ENCODE data around the gene ZSCAN4. TPM values are rescaled to one million over a fixed set of nuclear protein-coding genes. Genes with fewer than 3 reads are reported as not detected.
A peak's percentile ranks its signal among the peaks of the same experiment; 100 is the strongest.

Gene ZSCAN4, protein sequence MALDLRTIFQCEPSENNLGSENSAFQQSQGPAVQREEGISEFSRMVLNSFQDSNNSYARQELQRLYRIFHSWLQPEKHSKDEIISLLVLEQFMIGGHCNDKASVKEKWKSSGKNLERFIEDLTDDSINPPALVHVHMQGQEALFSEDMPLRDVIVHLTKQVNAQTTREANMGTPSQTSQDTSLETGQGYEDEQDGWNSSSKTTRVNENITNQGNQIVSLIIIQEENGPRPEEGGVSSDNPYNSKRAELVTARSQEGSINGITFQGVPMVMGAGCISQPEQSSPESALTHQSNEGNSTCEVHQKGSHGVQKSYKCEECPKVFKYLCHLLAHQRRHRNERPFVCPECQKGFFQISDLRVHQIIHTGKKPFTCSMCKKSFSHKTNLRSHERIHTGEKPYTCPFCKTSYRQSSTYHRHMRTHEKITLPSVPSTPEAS
- total RNA-seq (not detected), polyA plus RNA-seq (ENCODE audit: insufficient read length in 2 of 2) (under 1 TPM in 1 of 2 donors, not detected in 1; 0.17 TPM)
- long read RNA-seq, donor 1, partial matches to known transcripts, result 0 of 1 reads
- long read RNA-seq, donor 1, other reads (novel, unspliced or antisense), result 0 of 1 reads
- long read RNA-seq, donor 2, result 0 reads
- long read RNA-seq, donor 3, result 0 reads
- long read RNA-seq, donor 4, result 0 reads

- H3K27me3 ChIP-seq (ENCODE audit: control insufficient read depth, insufficient read depth, low read length), result no peaks in the 10 kb centered on the region
- whole genome bisulfite sequencing (ENCODE audit: insufficient coverage), result 100% methylated on average over 1 of the region's 2 CpGs
- H3K27ac ChIP-seq (ENCODE audit: low read depth, low read length), result no peak within 1 kb of the TSS
- H3K9me3 ChIP-seq (ENCODE audit: control insufficient read depth, insufficient read depth, low read length), result no peaks in the 10 kb centered on the region
- no peaks in the 10 kb centered on the region for H3K36me3 ChIP-seq (ENCODE audit: control insufficient read depth, insufficient read depth, low read length)
- no peak within 1 kb of the TSS for H3K4me3 ChIP-seq (ENCODE audit: low read depth, low read length)
- peaks cover 11% of the 10 kb centered on the region for H3K4me1 ChIP-seq (ENCODE audit: control insufficient read depth, insufficient read depth, low read length)
- DNase-seq (ENCODE audit: low read depth in 4 of 6, low spot score in 6 of 6), result no peak
Observed at GRCh38 chr19:57668635-57669034, at the start of gene ZSCAN4. Gene ZSCAN4, plus strand, starts transcription at chr19:57668935. Its CDS starts 7,211 bp downstream, at chr19:57676146.

- 97% methylated on average over 3 of the region's 10 CpGs for WGBS (ENCODE audit: insufficient coverage)
- H3K4me3 ChIP-seq (ENCODE audit: low read depth, low read length), result no peak overlapping the region
Observed at GRCh38 chr19:57620673-57621348, 47.9 kb upstream of the ZSCAN4 start.

GRCh38 chr19:57623091-57623490, 45.6 kb upstream of the ZSCAN4 start:
- Histone ChIP-seq H3K4me1 (ENCODE audit: control insufficient read depth, insufficient read depth, low read length) (no peaks in the 10 kb centered on the region), H3K36me3 (ENCODE audit: control insufficient read depth, insufficient read depth, low read length) (peaks cover 49% of the 10 kb centered on the region), H3K27me3 (ENCODE audit: control insufficient read depth, insufficient read depth, low read length) (no peaks in the 10 kb centered on the region), H3K4me3 (ENCODE audit: low read depth, low read length) (no peak overlapping the region), H3K9me3 (ENCODE audit: control insufficient read depth, insufficient read depth, low read length) (peaks cover 12% of the 10 kb centered on the region), H3K27ac (ENCODE audit: low read depth, low read length) (no peak overlapping the region)
- DNase-seq (ENCODE audit: low read depth in 4 of 6, low spot score in 6 of 6), result no peak

More at GRCh38 chr19:57620673-57621348, 47.9 kb upstream of the ZSCAN4 start:
- DNase-seq (ENCODE audit: low read depth in 4 of 6, low spot score in 6 of 6), result no peak
- Histone ChIP-seq H3K9me3 (ENCODE audit: control insufficient read depth, insufficient read depth, low read length) (peaks cover 13% of the 10 kb centered on the region), H3K36me3 (ENCODE audit: control insufficient read depth, insufficient read depth, low read length) (peaks cover 58% of the 10 kb centered on the region), H3K4me1 (ENCODE audit: control insufficient read depth, insufficient read depth, low read length) (peaks cover 2% of the 10 kb centered on the region), H3K27me3 (ENCODE audit: control insufficient read depth, insufficient read depth, low read length) (no peaks in the 10 kb centered on the region), H3K27ac (ENCODE audit: low read depth, low read length) (no peak overlapping the region)

GRCh38 chr19:57632987-57633831, 35.5 kb upstream of the ZSCAN4 start, which contains the start of gene ZNF211:
Gene ZNF211, plus strand, starts transcription at chr19:57633168. Its CDS starts 179 bp downstream, at chr19:57633347.
- H3K9me3 ChIP-seq (ENCODE audit: control insufficient read depth, insufficient read depth, low read length), result peaks cover 1% of the 10 kb centered on the region
- WGBS (ENCODE audit: insufficient coverage), result under 1% methylated on average over 59 of the region's 59 CpGs
- peaks cover 16% of the 10 kb centered on the region for H3K36me3 ChIP-seq (ENCODE audit: control insufficient read depth, insufficient read depth, low read length)
- peak within 1 kb of the TSS; percentile 76 for H3K4me3 ChIP-seq (ENCODE audit: low read depth, low read length)
- H3K4me1 ChIP-seq (ENCODE audit: control insufficient read depth, insufficient read depth, low read length), result peaks cover 12% of the 10 kb centered on the region
- peak within 1 kb of the TSS; percentile 70 for H3K27ac ChIP-seq (ENCODE audit: low read depth, low read length)
- DNase-seq (ENCODE audit: low read depth in 4 of 6, low spot score in 6 of 6), result peak; percentile 90 to 99 (median 96)
- H3K27me3 ChIP-seq (ENCODE audit: control insufficient read depth, insufficient read depth, low read length), result no peaks in the 10 kb centered on the region

- no peak overlapping the region for H3K27ac ChIP-seq (ENCODE audit: low read depth, low read length)
- peaks cover 1% of the 10 kb centered on the region for H3K9me3 ChIP-seq (ENCODE audit: control insufficient read depth, insufficient read depth, low read length)
- DNase-seq (ENCODE audit: low read depth in 4 of 6, low spot score in 6 of 6), result no peak
- peak overlapping the region; percentile 76 for H3K4me3 ChIP-seq (ENCODE audit: low read depth, low read length)
- WGBS (ENCODE audit: insufficient coverage), result 54% methylated on average over 5 of the region's 6 CpGs
- no peaks in the 10 kb centered on the region for H3K27me3 ChIP-seq (ENCODE audit: control insufficient read depth, insufficient read depth, low read length)
- H3K36me3 ChIP-seq (ENCODE audit: control insufficient read depth, insufficient read depth, low read length), result peaks cover 16% of the 10 kb centered on the region
- peaks cover 12% of the 10 kb centered on the region for H3K4me1 ChIP-seq (ENCODE audit: control insufficient read depth, insufficient read depth, low read length)
Observed at GRCh38 chr19:57633832-57634131, 35.0 kb upstream of the ZSCAN4 start.

- no peak for DNase-seq (ENCODE audit: low read depth in 4 of 6, low spot score in 6 of 6)
- Histone ChIP-seq H3K9me3 (ENCODE audit: control insufficient read depth, insufficient read depth, low read length) (peaks cover 1% of the 10 kb centered on the region), H3K4me3 (ENCODE audit: low read depth, low read length) (no peak overlapping the region), H3K4me1 (ENCODE audit: control insufficient read depth, insufficient read depth, low read length) (peaks cover 12% of the 10 kb centered on the region), H3K27me3 (ENCODE audit: control insufficient read depth, insufficient read depth, low read length) (no peaks in the 10 kb centered on the region), H3K36me3 (ENCODE audit: control insufficient read depth, insufficient read depth, low read length) (peaks cover 38% of the 10 kb centered on the region), H3K27ac (ENCODE audit: low read depth, low read length) (no peak overlapping the region)
- WGBS (ENCODE audit: insufficient coverage), result 100% methylated on average over 1 of the region's 4 CpGs
Observed at GRCh38 chr19:57637379-57637778, 31.4 kb upstream of the ZSCAN4 start.

GRCh38 chr19:57641715-57642234, 27.0 kb upstream of the ZSCAN4 start:
- no peaks in the 10 kb centered on the region for H3K9me3 ChIP-seq (ENCODE audit: control insufficient read depth, insufficient read depth, low read length)
- no peak overlapping the region for H3K27ac ChIP-seq (ENCODE audit: low read depth, low read length)
- peaks cover 40% of the 10 kb centered on the region for H3K36me3 ChIP-seq (ENCODE audit: control insufficient read depth, insufficient read depth, low read length)
- no CpG with 5 or more reads among the region's 4 CpGs for WGBS (ENCODE audit: insufficient coverage)
- no peaks in the 10 kb centered on the region for H3K4me1 ChIP-seq (ENCODE audit: control insufficient read depth, insufficient read depth, low read length)
- no peak overlapping the region for H3K4me3 ChIP-seq (ENCODE audit: low read depth, low read length)
- DNase-seq (ENCODE audit: low read depth in 4 of 6, low spot score in 6 of 6), result no peak
- H3K27me3 ChIP-seq (ENCODE audit: control insufficient read depth, insufficient read depth, low read length), result no peaks in the 10 kb centered on the region

DNA sequence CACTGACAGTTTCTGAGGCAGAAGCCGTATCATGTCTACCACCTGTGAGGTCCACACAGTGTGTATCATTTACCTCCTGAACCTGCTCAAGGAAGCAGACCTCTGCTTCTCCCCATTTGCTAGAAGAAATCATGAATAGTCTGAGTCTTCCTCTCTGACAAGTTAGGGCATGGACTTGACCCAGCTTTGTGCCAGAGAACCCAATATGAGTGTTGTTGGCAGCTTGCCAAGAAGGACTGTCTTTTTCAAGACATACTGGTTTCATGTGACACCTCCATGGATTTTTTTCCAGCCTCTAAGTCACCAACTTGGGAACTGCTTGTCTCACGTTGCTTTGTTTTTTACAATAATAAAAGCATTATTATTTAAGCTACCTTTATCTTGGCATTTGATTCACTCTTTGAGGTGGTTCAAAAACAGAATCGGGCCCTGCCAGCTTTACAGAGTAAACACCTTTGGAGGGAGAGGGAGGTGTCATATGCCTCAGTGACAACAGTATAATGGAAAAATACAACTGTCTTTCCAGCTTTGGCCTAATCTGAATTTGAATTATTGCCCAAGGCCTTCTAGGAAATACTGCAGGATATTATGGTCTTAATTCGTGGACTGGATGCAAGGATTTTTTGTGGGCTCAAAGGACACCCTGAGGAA, 26.2 kb upstream of the ZSCAN4 start:
- no peak overlapping the region for H3K4me3 ChIP-seq (ENCODE audit: low read depth, low read length)
- peaks cover 37% of the 10 kb centered on the region for H3K36me3 ChIP-seq (ENCODE audit: control insufficient read depth, insufficient read depth, low read length)
- no peaks in the 10 kb centered on the region for H3K4me1 ChIP-seq (ENCODE audit: control insufficient read depth, insufficient read depth, low read length)
- DNase-seq (ENCODE audit: low read depth in 4 of 6, low spot score in 6 of 6), result peak in 1 of 6 donors; percentile 9
- no peaks in the 10 kb centered on the region for H3K27me3 ChIP-seq (ENCODE audit: control insufficient read depth, insufficient read depth, low read length)
- no peaks in the 10 kb centered on the region for H3K9me3 ChIP-seq (ENCODE audit: control insufficient read depth, insufficient read depth, low read length)
- no peak overlapping the region for H3K27ac ChIP-seq (ENCODE audit: low read depth, low read length)
- WGBS (ENCODE audit: insufficient coverage), result 86% methylated on average over 2 of the region's 4 CpGs

DNA sequence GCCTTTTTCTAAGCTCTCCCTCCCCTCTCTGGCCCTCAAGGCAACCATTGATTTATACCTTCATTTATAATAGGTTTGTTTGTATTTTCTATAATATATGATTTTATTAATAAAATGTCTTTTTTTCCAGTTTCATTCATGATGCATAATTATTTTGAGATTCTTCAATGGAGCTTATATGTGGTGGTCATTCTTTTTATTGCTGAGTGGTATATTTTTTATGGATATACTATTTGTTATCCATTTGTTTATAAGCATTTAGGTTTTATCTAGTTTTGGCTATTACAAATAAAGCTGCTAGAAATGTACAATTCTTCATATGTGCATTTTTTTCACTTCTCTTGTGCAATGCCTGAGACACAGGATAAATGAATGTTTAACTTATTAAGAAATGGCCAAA, 25.0 kb upstream of the ZSCAN4 start:
- Histone ChIP-seq H3K27ac (ENCODE audit: low read depth, low read length) (no peak overlapping the region), H3K4me1 (ENCODE audit: control insufficient read depth, insufficient read depth, low read length) (no peaks in the 10 kb centered on the region), H3K27me3 (ENCODE audit: control insufficient read depth, insufficient read depth, low read length) (no peaks in the 10 kb centered on the region), H3K9me3 (ENCODE audit: control insufficient read depth, insufficient read depth, low read length) (no peaks in the 10 kb centered on the region), H3K36me3 (ENCODE audit: control insufficient read depth, insufficient read depth, low read length) (peaks cover 33% of the 10 kb centered on the region), H3K4me3 (ENCODE audit: low read depth, low read length) (no peak overlapping the region)
- no peak for DNase-seq (ENCODE audit: low read depth in 4 of 6, low spot score in 6 of 6)
